ENCODE measurements around the gene C1orf21. TPM values are rescaled to one million over a fixed set of nuclear protein-coding genes. Genes with fewer than 3 reads are reported as not detected.

C1orf21 gene
- total RNA-seq, 1 donor from 2014 or later: 3.3 TPM

DNA sequence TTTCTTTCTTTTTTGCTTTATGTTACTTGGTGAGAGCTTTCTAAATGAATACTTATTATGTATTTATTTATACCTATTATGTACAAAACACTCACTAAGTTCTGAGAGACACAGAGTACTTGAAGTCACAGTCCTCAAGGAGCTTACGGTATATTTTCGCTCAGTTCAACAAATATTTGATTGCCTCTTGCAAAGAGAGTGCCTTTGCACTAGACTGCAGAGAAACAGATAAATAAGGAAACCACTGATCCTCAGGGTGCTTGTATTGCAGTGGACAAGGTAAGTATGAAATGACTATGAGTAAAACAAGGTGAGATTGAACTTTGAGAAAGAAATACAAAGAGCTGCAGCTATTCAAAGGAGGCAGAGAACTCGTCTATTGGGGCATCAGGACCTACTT is 123.3 kb downstream of the C1orf21 start:
- intact Hi-C loops (cut with micrococcal nuclease): no loop called here

DNA sequence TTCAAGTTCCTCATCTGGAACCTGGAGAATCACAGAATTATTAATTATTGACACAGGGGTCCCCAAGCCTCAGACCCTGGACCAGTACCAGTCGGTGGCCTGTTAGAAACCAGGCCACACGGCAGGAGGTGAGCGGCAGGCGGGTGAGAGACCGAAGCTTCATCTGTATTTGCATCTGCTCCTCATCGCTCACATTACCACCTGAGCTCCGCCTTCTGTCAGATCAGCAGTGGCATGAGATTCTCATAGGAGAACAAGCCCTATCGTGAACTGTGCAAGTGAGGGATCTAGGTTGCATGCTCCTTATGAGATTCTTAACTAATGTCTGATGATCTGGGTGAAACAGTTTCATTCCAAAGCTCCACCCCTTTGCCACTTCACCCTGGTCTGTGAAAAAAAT is 125.9 kb downstream of the C1orf21 start:
- intact Hi-C loops (cut with micrococcal nuclease): no loop called here

DNA sequence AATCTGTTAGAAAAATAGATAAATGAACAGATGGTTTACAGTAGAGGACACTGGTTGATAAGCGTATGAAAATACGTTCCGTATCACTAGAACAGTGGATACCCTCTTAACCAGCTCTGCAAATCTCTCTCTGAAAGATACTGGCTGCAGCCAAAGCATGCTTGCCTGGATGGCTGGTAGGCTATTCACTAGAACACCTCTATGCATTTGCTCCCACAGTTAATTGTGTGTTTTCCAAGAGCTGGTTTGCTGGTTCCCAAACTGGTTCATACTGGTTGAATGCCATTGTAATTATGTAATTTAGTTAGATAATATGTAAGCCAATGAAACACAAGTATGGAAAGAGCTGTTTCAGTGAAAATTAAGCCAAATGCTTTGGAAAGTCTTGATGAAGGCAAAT is 126.6 kb downstream of the C1orf21 start:
- intact Hi-C loops (cut with micrococcal nuclease): no loop called here

DNA sequence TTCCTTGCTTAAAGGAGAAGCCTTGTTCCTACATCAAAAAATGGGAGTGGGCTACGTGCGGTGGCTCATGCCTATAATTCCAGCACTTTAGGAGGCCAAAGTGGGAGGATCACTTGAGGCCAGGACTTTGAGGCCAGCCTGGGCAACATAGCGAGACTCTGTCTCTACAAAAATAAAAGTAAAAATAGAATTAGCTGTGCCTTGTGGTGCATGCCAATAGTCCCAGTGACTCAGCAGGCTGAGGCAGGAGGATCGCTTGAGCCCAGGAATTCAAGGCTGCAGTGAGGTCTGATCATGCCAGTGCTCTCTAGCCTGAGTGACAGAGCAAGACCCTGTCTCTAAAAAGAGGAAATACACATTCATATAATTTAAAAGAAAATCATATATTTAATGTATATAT is 127.1 kb downstream of the C1orf21 start:
- intact Hi-C loops (cut with micrococcal nuclease): no loop called here

DNA sequence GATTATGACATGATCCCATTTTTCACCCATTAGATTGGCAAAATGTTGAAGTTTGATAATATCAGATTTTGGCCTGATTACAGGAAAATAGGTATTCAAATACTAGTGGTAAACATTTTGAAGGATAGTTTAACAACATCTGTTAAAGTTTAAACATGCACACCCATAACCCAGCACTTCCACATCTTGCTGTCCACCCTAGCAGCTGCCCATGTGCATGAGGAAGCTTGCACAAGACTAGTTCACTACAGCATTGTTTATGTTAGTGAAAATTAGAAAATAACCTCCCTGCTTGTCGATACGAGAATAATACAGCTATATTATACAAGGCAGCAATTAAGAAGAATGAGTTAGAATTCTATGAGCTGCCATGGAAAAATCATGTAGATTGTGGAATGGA is 127.6 kb downstream of the C1orf21 start:
- intact Hi-C loops (cut with micrococcal nuclease): no loop called here

DNA sequence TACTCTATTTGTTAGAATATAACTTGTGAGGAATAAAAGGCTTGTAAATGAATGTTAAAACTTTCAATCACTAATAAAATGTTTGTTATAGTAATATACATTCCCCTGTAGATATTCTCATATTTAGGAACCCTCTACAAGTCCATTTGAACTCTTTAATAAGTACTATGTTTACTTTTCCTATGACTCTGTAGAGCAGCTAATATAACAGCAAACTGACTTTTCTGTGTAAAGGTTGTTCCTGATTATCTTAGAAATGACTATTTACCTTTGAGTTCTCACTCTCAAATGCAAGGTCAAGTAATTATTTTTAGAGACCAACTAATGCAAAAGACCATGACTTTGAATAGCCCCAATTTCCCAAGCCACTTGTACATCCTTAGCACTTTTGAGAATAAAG is 130.3 kb downstream of the C1orf21 start:
- intact Hi-C loops (cut with micrococcal nuclease): no loop called here

DNA sequence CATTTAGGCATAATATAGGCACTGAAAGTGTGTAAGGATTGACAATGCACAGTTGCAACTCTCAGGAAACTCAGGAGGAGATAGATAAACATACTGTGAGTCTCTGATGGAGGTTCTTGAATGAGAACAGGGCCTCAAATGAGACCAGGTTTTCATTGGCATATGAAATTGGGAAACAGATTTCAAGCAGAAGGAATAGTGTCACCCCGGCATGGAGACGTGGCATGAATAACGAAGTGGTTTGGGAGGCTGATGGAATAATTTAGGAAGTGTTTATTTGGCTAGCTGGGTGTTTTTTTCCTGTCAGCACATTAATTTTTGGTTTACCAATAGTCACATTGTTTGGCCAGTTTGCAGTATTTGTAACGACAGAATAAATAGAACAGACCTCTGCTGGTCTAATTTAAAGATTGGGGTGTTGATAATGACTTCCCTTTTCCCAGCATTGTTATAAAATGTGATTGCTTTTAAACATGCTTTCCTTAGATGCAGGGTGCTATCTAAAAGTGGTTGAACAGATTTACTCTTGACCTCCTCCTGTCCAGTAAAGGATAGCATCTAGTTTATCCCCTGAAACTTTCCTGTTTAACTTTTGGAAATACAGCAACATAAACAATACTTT is 132.0 kb downstream of the C1orf21 start:
- intact Hi-C loops (cut with micrococcal nuclease): no loop called here

DNA sequence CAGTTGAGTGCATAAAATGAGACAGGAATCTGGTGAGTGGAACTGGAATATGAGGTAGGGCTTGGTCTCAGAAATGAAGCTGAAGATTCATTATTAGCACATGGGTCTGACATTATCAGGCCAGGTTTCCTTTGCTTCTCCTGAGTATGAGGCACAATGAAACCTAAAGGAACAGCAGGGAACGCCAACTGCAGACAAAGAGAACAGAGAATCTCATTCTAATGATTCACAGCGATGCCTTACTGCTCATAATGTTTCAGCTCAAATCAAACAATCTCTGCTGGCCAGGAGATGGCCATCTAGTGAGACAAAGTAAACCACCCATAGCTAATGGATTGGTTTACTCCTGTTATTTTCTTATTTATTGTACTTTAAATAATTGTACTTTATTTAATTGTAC is 133.5 kb downstream of the C1orf21 start:
- intact Hi-C loops (cut with micrococcal nuclease): no loop called here

DNA sequence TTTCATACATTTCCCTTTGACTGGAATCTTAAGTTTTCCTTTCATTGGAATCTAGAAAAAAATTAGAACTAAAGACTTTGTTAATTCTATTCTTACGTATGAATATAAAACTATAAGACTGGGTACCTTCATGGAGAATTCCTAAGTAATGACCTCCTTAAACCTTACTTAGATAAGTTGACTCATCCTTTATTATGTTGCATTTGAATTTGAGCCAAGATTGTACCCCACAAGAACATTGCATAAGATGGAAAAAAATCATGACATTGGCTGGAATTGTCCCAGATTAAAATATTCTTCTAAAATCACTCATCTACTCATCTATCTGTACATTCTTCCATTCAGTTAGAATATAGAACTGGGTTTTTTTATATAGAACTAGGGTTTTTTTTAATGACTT is 137.4 kb downstream of the C1orf21 start:
- intact Hi-C loops (cut with micrococcal nuclease): no loop called here

DNA sequence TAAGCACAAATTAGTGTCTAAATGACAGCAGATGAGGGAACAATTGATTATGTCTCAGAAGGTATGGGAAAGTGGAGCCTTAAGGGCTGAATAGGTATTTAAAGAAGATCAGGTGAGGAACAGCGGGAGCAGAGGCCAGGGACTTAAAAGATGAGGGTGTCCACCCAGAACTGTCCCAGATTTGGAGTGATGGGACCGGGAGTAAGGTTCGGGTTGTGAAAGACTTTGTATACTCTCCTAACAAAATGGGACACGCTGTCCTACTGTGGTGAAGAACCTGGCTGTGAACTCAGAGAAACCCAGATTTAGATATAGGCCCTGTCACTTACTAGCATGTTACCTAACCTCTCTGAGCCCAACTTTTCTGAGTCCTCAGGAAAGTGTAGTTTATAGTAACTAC is 140.6 kb downstream of the C1orf21 start:
- intact Hi-C loops (cut with micrococcal nuclease): no loop called here

DNA sequence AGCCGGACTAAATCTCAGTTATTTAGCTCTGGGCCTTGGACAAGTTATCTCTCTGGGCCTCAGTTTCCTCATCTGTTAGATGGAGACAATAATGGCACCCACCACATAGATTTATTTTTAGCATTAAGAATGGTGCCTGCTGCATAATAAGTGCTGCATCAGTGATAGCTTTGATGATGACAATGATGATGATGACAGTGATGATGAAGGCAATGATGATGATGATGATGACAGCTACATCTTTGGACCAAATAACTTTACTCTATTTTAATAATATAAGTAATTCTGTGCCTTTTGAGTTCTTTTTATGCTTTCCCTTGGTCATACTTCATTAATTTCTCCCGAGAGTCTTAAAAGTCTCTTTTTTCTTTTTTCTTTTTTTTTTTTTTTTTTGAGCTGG is 143.4 kb downstream of the C1orf21 start:
- intact Hi-C loops (cut with micrococcal nuclease): no loop called here

DNA sequence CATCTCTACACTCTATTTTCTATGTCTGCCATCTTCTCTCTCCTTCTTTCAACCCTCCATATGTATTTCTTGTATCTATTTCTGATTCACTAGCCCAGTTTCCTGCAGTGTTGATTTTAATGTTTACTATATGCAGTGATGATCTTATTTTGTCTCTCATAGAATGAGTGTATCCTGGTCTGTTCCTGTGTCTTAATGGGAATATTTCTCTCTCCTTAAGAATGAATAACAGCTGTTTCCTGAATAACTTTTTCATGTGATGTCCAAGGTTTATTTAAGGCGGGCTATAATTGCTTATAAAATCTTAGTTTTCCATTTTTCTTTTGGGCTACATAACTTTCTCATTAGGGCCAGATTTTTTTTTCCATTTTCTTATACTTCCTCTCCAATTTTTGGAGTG is 144.5 kb downstream of the C1orf21 start:
- intact Hi-C loops (cut with micrococcal nuclease): no loop called here

DNA sequence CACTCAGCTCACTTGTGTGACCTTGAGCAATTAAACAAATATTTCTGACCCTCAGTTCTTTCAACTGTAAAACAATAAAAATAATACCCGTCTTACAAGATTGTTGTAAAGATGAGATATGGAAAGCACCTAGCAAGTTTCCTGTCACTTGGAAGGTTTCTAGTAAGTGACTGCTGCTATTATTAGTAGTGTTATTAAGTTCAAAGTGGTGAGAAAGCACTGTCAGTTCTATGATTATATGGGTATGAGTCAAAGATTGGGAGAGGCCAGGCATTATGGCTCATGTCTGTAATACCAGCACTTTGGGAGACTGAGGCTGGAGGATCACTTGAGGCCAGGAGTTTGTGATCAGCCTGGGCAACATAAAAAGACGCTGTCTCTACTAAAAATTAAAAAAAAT is 145.4 kb downstream of the C1orf21 start:
- intact Hi-C loops (cut with micrococcal nuclease): no loop called here

DNA sequence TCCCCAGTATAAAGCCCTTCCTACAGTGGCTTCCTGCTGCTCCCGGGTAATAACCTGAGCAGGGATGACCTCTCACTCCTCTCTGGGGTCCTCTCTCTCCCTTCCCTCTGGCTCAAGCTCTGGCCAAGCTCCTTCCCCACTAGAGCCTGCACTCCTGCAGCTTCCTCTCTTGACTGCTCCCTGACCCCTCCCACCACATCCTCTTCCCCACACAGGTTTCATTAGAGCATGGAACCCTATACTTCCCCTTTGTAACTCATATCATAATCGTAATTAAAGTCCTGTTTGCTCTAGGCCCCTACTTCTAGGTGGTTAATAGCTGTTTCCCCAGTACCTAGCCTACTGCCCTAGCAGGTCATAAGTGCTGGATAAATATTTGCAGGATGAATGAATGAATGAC is 146.2 kb downstream of the C1orf21 start:
- intact Hi-C loops (cut with micrococcal nuclease): no loop called here

DNA sequence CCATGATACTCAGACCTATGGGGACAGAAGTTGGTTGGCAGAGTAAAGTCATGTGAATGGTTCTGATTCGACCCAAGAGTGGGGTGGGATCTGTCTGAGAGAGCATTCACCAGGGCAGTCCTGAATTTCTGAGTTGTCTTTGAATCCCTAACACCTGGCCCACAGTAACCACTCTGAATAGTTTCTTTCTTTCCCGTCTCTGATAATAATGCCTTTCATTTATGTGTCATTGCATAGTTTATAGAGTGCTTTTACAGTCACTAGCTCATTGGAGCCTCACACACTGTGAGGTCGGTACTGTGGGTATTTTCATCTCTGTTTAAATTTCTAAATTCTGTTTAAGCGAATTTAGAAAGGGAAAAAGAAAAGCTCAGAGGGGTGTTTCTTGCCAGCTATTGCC is 147.1 kb downstream of the C1orf21 start:
- intact Hi-C loops (cut with micrococcal nuclease): no loop called here

DNA sequence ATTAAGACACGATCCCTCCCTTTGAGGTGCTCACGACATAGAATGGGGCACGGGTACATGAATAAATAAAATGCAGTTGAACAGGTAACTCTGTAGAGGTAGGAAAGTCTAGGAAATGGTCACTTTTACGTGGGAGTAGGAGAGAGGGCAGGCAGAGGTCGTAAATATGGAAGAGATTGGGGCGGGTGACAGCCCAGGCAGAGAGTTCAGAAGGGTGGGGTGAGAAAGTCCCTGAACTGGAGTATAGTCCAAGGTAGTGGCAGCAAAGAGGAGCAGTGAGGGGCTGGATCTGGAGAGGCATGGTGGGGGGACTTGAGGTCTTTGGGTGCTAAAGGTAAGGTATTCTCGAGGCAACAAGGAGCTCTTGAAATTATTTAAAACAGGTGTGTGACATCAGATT is 147.9 kb downstream of the C1orf21 start:
- intact Hi-C loops (cut with micrococcal nuclease): no loop called here

DNA sequence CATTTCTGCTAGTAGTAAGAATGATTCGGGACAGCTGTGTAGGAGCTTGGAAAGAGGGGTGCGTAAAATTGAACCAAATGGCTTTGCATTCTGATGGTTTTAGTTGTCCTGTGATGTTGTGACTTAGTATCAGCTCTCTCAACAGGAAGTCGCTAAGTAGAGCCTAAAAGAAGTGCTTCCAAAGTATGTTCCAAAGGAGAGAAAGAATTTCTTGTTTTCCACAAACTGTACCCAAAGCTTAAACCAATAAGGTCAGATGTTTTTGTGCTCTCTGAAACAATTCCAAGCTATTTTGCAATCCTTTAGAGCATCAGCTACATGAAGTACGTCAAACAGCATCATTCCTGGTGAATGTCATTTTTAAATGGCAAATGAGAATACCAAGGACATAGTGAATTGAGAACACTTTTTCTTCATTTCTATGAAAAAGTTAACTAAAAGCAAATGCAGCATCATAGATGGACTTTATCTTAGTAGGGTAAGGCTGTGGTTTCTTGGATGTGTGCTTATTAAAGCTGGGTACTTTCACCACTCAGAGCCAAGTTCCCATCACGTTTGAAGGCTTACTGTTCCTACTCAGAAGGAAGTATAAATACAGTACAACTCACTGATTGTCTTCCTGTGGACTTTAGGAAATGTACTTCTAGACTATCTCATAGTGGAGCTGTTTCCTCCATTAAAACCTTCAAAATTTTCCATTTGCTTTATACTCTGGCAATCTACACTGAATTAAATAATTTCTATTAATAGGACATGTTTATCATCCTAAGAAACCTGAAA is 148.6 kb downstream of the C1orf21 start:
- intact Hi-C loops (cut with micrococcal nuclease): no loop called here

DNA sequence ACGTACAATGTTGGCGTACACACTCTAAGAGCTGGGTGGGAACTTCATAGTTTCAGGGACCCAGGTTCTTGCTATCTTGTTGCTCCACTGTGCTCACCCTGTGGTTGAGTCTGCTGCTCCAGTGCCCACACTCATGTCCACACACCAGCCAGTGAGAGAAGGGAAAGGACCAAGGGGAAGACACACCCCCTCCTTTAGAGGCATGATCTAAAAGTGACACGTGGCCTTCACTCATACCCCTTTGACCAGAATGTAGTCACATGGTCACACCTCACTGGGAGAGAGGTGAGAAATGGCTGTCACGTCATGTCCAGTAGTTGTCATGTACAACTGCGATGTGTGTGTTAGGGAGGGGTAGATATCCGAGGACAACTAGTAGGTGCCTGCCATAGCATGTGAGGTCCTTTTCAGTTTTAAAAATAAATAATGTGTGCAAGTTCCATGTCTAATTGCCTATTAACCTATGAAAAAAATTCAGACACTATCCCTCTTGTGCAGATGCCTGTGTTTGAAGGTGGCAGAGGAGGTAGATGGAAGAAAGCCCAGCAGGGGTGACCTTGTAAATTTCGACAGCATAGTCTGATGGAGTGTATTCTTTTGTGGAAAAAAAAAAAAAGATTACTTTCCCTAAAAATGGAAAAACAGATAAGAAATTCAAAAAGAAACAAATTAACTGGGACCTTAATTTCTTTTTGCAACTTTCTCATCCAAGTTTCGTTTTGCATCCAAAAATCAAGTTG is 149.6 kb downstream of the C1orf21 start:
- intact Hi-C loops (cut with micrococcal nuclease): no loop called here

DNA sequence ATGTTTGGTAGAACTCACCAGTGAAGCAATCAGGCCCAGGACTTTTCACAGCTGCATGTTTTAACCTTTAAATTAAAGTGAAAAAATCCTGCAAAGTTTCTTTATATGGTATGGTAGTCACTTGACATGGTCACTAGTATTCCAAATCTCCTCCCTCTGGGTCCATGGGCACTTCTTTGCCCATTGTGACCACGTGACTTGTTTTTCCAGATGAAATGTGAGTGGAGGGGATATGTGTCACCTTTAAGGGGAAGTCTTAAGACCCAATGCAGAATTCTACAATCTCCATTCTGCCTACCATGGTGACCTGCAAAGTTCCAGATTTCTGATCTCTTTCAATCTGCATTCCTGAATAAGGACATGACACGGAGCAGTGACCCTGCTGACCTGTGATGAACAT is 152.8 kb downstream of the C1orf21 start:
- intact Hi-C loops (cut with micrococcal nuclease): no loop called here

DNA sequence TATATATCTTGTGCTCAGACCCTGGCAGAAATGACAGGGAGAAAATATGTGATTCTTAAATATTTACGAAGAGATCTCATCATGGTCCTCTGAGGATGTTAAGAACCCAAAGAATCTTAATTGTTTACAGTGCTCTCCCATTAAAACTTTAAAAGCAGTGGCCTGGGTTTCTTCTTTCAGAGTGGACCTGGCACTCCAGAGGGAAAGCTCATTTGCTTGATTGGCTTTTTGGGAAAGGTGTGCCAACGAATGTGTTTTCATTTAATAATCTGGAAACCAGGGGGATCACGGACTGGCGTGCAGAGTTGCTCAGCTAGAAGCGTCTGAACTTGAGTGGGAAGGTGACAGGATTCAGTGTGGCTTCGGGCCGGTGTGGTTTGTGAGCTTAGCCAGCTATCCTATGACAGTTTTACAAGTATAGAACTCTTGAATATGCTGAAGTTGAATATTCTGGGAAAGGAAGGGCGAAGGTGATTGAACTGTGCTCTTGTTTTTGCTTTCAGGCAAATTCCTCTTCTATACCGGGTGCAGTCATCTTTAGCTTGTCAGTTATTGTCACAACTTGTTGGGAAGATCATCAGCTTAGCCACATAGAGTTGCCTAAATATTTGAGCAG is 154.8 kb downstream of the C1orf21 start:
- intact Hi-C loops (cut with micrococcal nuclease): no loop called here

DNA sequence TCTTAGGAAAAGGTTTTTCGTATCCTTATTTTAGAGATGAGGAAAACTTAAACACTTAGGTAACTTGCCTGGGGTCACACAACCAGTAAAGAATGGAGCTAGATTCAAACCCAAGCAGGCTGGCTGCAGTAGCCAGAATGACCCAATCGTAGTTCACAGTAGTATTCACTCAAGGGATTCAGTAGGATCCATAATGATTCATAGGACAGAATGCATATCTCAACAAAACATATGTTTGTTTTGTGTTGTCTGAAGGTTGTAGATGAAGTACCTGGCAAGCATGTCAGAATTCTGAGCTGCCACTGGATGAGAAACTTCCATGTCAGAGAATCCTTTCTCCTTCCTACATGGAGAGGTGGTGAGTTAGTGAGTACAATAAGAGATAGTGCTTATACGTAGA is 155.5 kb downstream of the C1orf21 start:
- intact Hi-C loops (cut with micrococcal nuclease): no loop called here

DNA sequence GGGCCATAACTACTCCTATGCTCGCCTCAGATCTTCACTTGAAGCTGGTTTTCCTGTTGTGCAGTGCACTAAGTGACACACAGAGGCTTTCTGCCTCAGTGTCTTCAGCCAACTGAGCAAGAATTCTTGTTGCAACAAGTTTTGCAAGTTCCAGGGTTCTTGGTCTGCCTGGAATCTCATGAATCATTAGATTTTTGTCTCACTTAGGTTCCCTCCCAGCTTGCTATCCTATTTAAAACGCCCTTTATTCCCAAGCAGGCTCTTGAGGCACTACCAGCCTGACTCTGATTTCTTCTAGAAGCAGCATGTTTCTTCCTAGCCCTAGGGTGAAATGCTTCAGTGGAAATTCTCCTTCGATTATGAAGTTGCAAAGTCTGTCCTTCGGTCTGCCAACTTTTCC is 158.8 kb downstream of the C1orf21 start:
- intact Hi-C loops (cut with micrococcal nuclease): no loop called here

Measured in T-helper 2 cell treated with Interferon-gamma antibody and Interleukin-4, amounts not matched to agents 100 ng/mL and 5 ng/mL, for 36 hours (primary cell).